Chondrocyte (in vitro differentiated cells): ENCODE measurements around the gene PRX. TPM values are rescaled to one million over a fixed set of nuclear protein-coding genes. Genes with fewer than 3 reads are reported as not detected.

Experiments used
- DNase-seq: peaks from one replicate; pipeline ENCODE4 v3.0.0; 2021; ENCODE audit warnings: mixed read lengths, low spot score
- H3K27ac Mint-ChIP-seq: one replicate; pipeline ENCODE4 v1.8.0; 2021; ENCODE audit warnings: mild to moderate bottlenecking, moderate library complexity, mixed read lengths; ENCODE audit not compliant: unreplicated experiment
- H3K27me3 Mint-ChIP-seq: 2 replicates; pipeline ENCODE4 v1.8.0; 2021; ENCODE audit warnings: low read depth, mixed read lengths
- H3K36me3 Mint-ChIP-seq: 2 replicates; pipeline ENCODE4 v1.8.0; 2021; ENCODE audit warnings: low read depth, mixed read lengths
- H3K4me1 Mint-ChIP-seq: 2 replicates; pipeline ENCODE4 v1.8.0; 2021; ENCODE audit warnings: low read depth, mild to moderate bottlenecking, mixed read lengths
- H3K4me3 Mint-ChIP-seq: one replicate; pipeline ENCODE4 v1.8.0; 2021; ENCODE audit warnings: mild to moderate bottlenecking, moderate library complexity, mixed read lengths; ENCODE audit not compliant: unreplicated experiment
- H3K9me3 Mint-ChIP-seq: 2 replicates; pipeline ENCODE4 v1.8.0; 2021; ENCODE audit warnings: low read depth, mixed read lengths
- CTCF ChIP-seq: fragments of 200-600 bp; sonication (generic); IDR thresholded peaks from 2 replicates; pipeline ENCODE4 v1.5.0; 2021; ENCODE audit warnings: antibody characterized with exemption, mild to moderate bottlenecking, moderate library complexity
- total RNA-seq: library from RNA; stranded (reverse); gene quantifications from 3 replicates; pipeline ENCODE4 v1.2.1, GENCODE V29; 2021

The PRX gene
- total RNA-seq, 1 donor from 2014 or later = 4.9 TPM

GRCh38 chr19:40419780-40420179, 6.6 kb upstream of the PRX start:
- no peak for DNase-seq
- Mint-ChIP-seq H3K4me1 (peaks cover 36% of the 10 kb centered on the region), H3K4me3 (no peak overlapping the region), H3K27me3 (no peaks in the 10 kb centered on the region), H3K36me3 (peaks cover 6% of the 10 kb centered on the region), H3K27ac (no peak overlapping the region), H3K9me3 (no peaks in the 10 kb centered on the region)
- TF ChIP-seq CTCF = no peak

- H3K27me3 Mint-ChIP-seq = no peaks in the 10 kb centered on the region
- DNase-seq = no peak
- H3K9me3 Mint-ChIP-seq = no peaks in the 10 kb centered on the region
- peaks cover 39% of the 10 kb centered on the region for H3K4me1 Mint-ChIP-seq
- no peak for TF ChIP-seq CTCF
- no peak overlapping the region for H3K4me3 Mint-ChIP-seq
- no peak overlapping the region for H3K27ac Mint-ChIP-seq
- peaks cover 4% of the 10 kb centered on the region for H3K36me3 Mint-ChIP-seq
Measured at GRCh38 chr19:40419066-40419612, 6.0 kb upstream of the PRX start.

- Mint-ChIP-seq H3K36me3 (peaks cover 4% of the 10 kb centered on the region), H3K27ac (no peak overlapping the region), H3K4me3 (no peak overlapping the region), H3K9me3 (no peaks in the 10 kb centered on the region), H3K27me3 (no peaks in the 10 kb centered on the region), H3K4me1 (peaks cover 46% of the 10 kb centered on the region)
- DNase-seq = no peak
- TF ChIP-seq CTCF = no peak
Measured at GRCh38 chr19:40418040-40418439, 4.9 kb upstream of the PRX start.

GRCh38 chr19:40417643-40417981, 4.4 kb upstream of the PRX start:
- TF ChIP-seq CTCF = no peak
- Mint-ChIP-seq H3K9me3 (no peaks in the 10 kb centered on the region), H3K27me3 (no peaks in the 10 kb centered on the region), H3K4me1 (peaks cover 45% of the 10 kb centered on the region), H3K36me3 (peaks cover 4% of the 10 kb centered on the region), H3K27ac (no peak overlapping the region), H3K4me3 (no peak overlapping the region)
- DNase-seq = no peak

GRCh38 chr19:40416918-40417642, 3.9 kb upstream of the PRX start:
- H3K27me3 Mint-ChIP-seq = no peaks in the 10 kb centered on the region
- no peaks in the 10 kb centered on the region for H3K9me3 Mint-ChIP-seq

More at GRCh38 chr19:40416918-40417642, 3.9 kb upstream of the PRX start:
- peak overlapping the region; percentile 68 for H3K27ac Mint-ChIP-seq
- H3K4me1 Mint-ChIP-seq = peaks cover 40% of the 10 kb centered on the region
- H3K36me3 Mint-ChIP-seq = no peaks in the 10 kb centered on the region
- H3K4me3 Mint-ChIP-seq = no peak overlapping the region
- no peak for DNase-seq
- no peak for TF ChIP-seq CTCF
